SH-SY5Y (cell line): ENCODE results near the gene MUC7.

ENCODE experiments used
- GATA2 ChIP-seq: IDR thresholded peaks from 2 replicates; pipeline ENCODE4 v1.6.1; 2011; ENCODE audit warnings: mild to moderate bottlenecking, low read depth, low read length
- GATA3 ChIP-seq: IDR thresholded peaks from 2 replicates; pipeline ENCODE4 v1.6.1; 2011; ENCODE audit warnings: low read depth, mild to moderate bottlenecking, low read length, moderate library complexity

DNA sequence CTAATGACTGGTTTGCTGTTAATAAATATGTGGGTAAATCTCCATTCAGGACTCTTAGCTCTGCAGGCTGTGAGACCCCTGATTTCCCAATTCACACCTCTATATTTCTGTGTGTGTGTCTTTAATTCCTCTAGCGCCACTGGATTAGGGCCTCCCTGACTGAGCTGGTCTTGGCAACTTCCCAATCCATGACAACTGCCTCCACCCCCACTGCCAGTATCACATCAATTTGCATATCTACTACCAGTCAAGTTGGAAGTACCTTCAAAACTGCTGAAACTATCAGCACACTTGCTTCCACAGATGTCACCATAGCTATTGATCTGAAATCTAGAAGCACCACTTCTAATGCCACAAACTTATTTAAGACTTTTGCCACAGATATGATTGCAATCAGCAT is 46.7 kb upstream of the MUC7 start:
- no peak for TF ChIP-seq GATA2
- TF ChIP-seq GATA3: no peak
